HG02840 (cell line): ENCODE data around the gene SENP3.
A peak's percentile ranks its signal among the peaks of the same experiment; 100 is the strongest.

ENCODE experiments used
- ATAC-seq: cut with Tn5 transposase; IDR thresholded peaks from one replicate; pipeline ENCODE4 v1.9.1; 2021; ENCODE audit warnings: mild to moderate bottlenecking, moderate library complexity, moderate number of reproducible peaks; ENCODE audit not compliant: unreplicated experiment, low FRiP score

The SENP3 gene

GRCh38 chr17:7575481-7575883, 13.8 kb downstream of the SENP3 start:
- ATAC-seq, result no peak

- no peak for ATAC-seq
These were observed 14.2 kb downstream of the SENP3 start for GRCh38 chr17:7575959-7576358.

GRCh38 chr17:7576432-7576937, 14.8 kb downstream of the SENP3 start:
- ATAC-seq, result no peak

GRCh38 chr17:7577327-7578199, 15.8 kb downstream of the SENP3 start:
- ATAC-seq, result no peak

GRCh38 chr17:7579001-7579833, 17.5 kb downstream of the SENP3 start, which contains the start of gene CD68:
Gene CD68, plus strand, starts transcription at chr17:7579638. Its CDS starts 40 bp downstream, at chr17:7579678.
- ATAC-seq, result no peak

- no peak for ATAC-seq
These were observed 18.3 kb downstream of the SENP3 start for GRCh38 chr17:7579834-7580603.

GRCh38 chr17:7580604-7581575, 19.2 kb downstream of the SENP3 start:
- no peak for ATAC-seq

- no peak for ATAC-seq
These were observed 20.9 kb downstream of the SENP3 start for GRCh38 chr17:7582396-7583252.

GRCh38 chr17:7583253-7584109, 21.8 kb downstream of the SENP3 start, which contains the start of gene MPDU1:
Gene MPDU1, plus strand, starts transcription at chr17:7583852. Its CDS starts 11 bp downstream, at chr17:7583863.
- peak; percentile 66 for ATAC-seq

GRCh38 chr17:7586673-7587419, 25.1 kb downstream of the SENP3 start:
- ATAC-seq, result no peak

GRCh38 chr17:7587420-7588151, 25.9 kb downstream of the SENP3 start:
- no peak for ATAC-seq

- no peak for ATAC-seq
These were observed 27.0 kb downstream of the SENP3 start for GRCh38 chr17:7588553-7589203.

GRCh38 chr17:7589204-7589868, 27.6 kb downstream of the SENP3 start:
- no peak for ATAC-seq

- ATAC-seq, result no peak
These were observed 28.4 kb downstream of the SENP3 start, which contains the start of gene SOX15 for GRCh38 chr17:7589891-7590691. Gene SOX15, minus strand, starts transcription at chr17:7590094. Its CDS starts 418 bp downstream, at chr17:7589676.
